ENCODE data around the gene TMEM53. TPM values are rescaled to one million over a fixed set of nuclear protein-coding genes. Genes with fewer than 3 reads are reported as not detected.

Gene TMEM53
- total RNA-seq, 1 donor from 2014 or later = 13.9 TPM

DNA sequence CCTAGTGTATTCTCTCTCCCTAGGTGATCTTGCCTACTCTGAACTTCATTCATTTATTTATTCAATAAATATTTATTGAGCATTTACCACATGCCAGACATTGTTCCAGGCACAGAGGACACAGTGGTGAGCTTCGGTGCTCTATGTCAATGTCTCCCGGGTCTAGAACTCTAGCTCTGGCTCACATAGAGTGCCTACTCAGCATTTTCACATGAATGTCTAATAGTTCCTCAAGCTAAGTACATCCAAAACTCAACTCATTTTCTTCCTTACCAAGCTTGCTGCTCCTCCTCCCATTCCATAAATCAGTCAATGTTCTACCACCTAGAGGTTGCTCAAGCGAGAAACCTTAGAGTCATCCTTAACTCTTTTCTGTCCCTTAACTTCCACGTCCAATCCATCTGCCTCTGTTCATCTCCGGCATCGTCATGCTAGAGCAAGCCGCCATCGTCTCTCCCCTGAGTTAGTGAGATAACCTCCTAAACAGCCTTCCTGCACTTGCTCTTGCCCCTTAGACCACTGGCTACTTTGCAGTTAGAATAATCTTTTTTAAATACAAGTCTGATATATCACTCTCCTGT is 67.5 kb downstream of the TMEM53 start:
- H3K27me3 ChIP-seq = no peaks in the 10 kb centered on the region
- ATAC-seq (no peak), DNase-seq (no peak)
- H3K4me3 ChIP-seq = no peak overlapping the region
- H3K4me1 ChIP-seq = no peaks in the 10 kb centered on the region
- intact Hi-C loops (cut with DNase I) = no loop called here
- no peaks in the 10 kb centered on the region for H3K36me3 ChIP-seq
- TF ChIP-seq, protein P1, sequence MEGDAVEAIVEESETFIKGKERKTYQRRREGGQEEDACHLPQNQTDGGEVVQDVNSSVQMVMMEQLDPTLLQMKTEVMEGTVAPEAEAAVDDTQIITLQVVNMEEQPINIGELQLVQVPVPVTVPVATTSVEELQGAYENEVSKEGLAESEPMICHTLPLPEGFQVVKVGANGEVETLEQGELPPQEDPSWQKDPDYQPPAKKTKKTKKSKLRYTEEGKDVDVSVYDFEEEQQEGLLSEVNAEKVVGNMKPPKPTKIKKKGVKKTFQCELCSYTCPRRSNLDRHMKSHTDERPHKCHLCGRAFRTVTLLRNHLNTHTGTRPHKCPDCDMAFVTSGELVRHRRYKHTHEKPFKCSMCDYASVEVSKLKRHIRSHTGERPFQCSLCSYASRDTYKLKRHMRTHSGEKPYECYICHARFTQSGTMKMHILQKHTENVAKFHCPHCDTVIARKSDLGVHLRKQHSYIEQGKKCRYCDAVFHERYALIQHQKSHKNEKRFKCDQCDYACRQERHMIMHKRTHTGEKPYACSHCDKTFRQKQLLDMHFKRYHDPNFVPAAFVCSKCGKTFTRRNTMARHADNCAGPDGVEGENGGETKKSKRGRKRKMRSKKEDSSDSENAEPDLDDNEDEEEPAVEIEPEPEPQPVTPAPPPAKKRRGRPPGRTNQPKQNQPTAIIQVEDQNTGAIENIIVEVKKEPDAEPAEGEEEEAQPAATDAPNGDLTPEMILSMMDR (IDR thresholded peaks at IDR 0.05) = no peak
- H3K27ac ChIP-seq = no peak overlapping the region
- H3K9me3 ChIP-seq = no peaks in the 10 kb centered on the region

DNA sequence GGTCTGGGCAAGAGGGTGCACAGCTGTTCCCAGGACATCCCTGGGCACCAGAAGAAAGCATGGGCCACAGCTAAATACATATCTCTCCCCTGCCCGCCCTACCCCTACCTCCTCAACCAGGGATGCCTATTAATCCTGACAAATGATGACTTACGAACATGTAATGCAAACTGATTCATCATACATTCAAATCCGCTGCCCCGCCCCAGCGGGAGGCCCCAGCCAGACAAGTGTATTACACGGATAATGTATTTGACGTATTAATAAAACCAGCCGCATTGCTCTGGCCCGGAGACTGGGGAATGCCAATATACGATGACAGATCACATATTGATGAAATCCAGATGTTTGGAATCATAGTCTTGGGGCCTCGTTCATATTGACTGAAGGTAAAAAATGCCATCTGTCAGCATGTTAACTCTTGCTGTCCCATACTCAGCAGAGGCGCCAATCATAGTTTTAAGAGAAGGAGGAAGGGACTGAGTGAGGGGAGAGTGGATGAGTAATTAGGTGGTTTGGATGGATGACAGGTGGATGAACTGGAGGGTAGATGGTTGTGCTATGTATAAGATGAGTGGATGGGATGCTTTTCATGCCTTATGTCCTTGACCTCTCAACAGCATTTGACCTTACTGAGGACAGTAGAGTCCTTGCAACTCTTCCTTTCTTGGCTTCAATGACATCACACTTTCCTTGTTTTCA is 68.2 kb downstream of the TMEM53 start:
- intact Hi-C loops (cut with DNase I) = no loop called here
- Histone ChIP-seq H3K4me3 (no peak overlapping the region), H3K36me3 (no peaks in the 10 kb centered on the region), H3K27me3 (no peaks in the 10 kb centered on the region), H3K4me1 (no peaks in the 10 kb centered on the region), H3K9me3 (no peaks in the 10 kb centered on the region), H3K27ac (no peak overlapping the region)
- TF ChIP-seq, protein P1 (IDR thresholded peaks at IDR 0.05) = no peak
- ATAC-seq (no peak), DNase-seq (no peak)

DNA sequence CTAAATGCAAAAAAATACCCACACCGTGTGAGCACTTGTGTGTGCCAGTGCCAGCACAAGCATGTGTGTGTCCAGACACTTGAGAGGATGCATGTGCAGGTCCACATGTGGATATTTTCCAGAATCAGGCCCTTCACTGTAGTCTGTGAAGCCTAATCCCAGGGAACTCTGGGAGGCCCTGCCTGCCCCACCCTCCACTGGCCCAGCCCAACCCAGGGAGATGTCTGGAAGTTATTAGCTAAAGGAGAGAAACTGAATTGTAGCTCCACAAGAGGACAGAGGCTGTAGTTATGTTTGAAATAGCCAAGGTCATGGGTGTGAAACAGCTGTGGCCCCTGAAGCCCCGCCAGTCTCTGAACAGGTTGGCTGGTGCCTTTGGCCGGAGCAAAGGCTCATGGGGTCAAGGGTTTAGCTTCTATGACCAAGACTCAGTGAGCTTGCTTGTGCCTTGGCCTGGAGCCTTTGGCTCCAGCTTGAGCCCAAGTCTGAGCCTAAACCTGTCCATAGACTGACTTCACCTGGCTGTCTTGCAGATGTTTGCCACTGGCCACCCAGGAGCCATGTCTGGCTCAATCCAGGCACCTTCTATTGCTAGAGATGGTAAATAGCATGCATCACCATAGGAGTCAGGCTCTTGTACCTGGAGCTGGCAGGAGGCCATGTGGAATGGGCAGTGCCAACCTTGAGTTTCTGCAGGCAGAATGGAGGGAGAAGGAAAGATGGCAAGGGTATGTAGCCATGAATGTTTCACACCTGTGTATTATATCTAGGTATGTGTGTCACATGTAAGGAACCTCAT is 69.9 kb downstream of the TMEM53 start:
- intact Hi-C loops (cut with DNase I) = no loop called here
- no peaks in the 10 kb centered on the region for H3K9me3 ChIP-seq

DNA sequence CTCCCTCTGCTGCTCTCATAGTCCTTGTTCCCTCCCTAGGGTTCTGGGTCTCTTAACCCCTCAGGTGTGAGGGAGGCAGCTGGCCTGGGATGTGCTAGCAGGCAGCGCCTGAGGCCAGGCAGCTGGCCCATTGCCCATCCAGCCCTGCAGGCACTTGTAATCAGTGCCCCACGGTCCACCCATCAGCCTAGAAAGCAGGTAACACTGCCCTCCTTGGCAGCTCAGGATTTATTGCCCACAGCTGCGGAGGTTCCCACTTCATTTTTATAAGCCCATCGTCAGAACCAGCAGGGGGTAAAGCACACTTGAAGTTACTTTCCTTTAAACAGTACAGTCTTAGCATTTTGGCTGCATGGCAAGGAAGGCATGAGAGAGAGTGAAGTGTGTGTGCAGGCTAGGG is 70.6 kb downstream of the TMEM53 start:
- DNase-seq = no peak
- TF ChIP-seq, protein P1 (IDR thresholded peaks at IDR 0.05) = no peak
- ATAC-seq = no peak

More for the DNA sequence above, 69.9 kb downstream of the TMEM53 start:
- no peak for ATAC-seq
- no peak overlapping the region for H3K4me3 ChIP-seq
- H3K36me3 ChIP-seq = no peaks in the 10 kb centered on the region
- H3K27me3 ChIP-seq = no peaks in the 10 kb centered on the region
- DNase-seq = no peak
- no peaks in the 10 kb centered on the region for H3K4me1 ChIP-seq
- TF ChIP-seq, protein P1 (IDR thresholded peaks at IDR 0.05) = no peak
- no peak overlapping the region for H3K27ac ChIP-seq

More for the DNA sequence above, 70.6 kb downstream of the TMEM53 start:
- Histone ChIP-seq H3K4me3 (no peak overlapping the region), H3K27ac (no peak overlapping the region), H3K27me3 (no peaks in the 10 kb centered on the region), H3K36me3 (no peaks in the 10 kb centered on the region), H3K4me1 (no peaks in the 10 kb centered on the region), H3K9me3 (no peaks in the 10 kb centered on the region)
- intact Hi-C loops (cut with DNase I) = no loop called here

Other genes starting within 250 kb of the TMEM53 start
- gene ARMH1, start 233 bp upstream of the TMEM53 start, total RNA-seq = 5.9 TPM
- gene RNU5D-1, start 56.7 kb upstream of the TMEM53 start, total RNA-seq = not detected
- 0.93 TPM for gene KIF2C, start 65.4 kb upstream of the TMEM53 start, total RNA-seq
- 1,338 TPM for gene RPS8, start 101.1 kb upstream of the TMEM53 start, total RNA-seq
- gene BEST4, start 113.7 kb upstream of the TMEM53 start, total RNA-seq = not detected
- 38.8 TPM for gene PLK3, start 125.9 kb upstream of the TMEM53 start, total RNA-seq
- not detected for gene DYNLT4, start 132.9 kb upstream of the TMEM53 start, total RNA-seq
- 9.2 TPM for gene BTBD19, start 134.0 kb upstream of the TMEM53 start, total RNA-seq
- 0.64 TPM for gene PTCH2, start 168.8 kb upstream of the TMEM53 start, total RNA-seq

Measured in upper lobe of right lung (tissue), 1 donor.